Stomach (tissue), 9 donors: ENCODE data around the gene BAZ1A. TPM values are rescaled to one million over a fixed set of nuclear protein-coding genes. Genes with fewer than 3 reads are reported as not detected.
A peak's percentile ranks its signal among the peaks of the same experiment; 100 is the strongest.

Experiments used
- DNase-seq, 2 donors: peaks; one replicate each; pipeline versions ENCODE4 v3.0.0 to v3.0.0-alpha.2; 2013 to 2019
- H3K27ac ChIP-seq, 5 donors: fragments of 200-600 bp in 4 of 5; sonication (generic) in 4 of 5; one replicate each; pipeline ENCODE4 v1.5.1; 2013 to 2019; ENCODE audit warnings: mild to moderate bottlenecking in 1 of 5, moderate library complexity in 1 of 5
- H3K27me3 ChIP-seq, 3 donors: fragments of 200-600 bp; sonication (generic); one replicate each; pipeline ENCODE4 v1.5.1; 2017 to 2019; ENCODE audit warnings: mixed run types in 1 of 3
- H3K36me3 ChIP-seq, 4 donors: fragments of 200-600 bp; sonication (generic); 1 replicate in 3 of 4; 2 replicates in 1 of 4; pipeline ENCODE4 v1.5.1; 2016 to 2019
- H3K4me1 ChIP-seq, 4 donors: fragments of 200-600 bp; sonication (generic); one replicate each; pipeline ENCODE4 v1.5.1; 2016 to 2019
- H3K4me3 ChIP-seq, 4 donors: fragments of 200-600 bp; sonication (generic) in 3 of 4; one replicate each; pipeline ENCODE4 v1.5.1; 2016 to 2019; ENCODE audit warnings: mild to moderate bottlenecking in 1 of 4
- H3K9me3 ChIP-seq, 4 donors: fragments of 200-600 bp; sonication (generic); one replicate each; pipeline ENCODE4 v1.5.1; 2016 to 2019
- CTCF ChIP-seq, 7 experiments: fragments of 450-650 bp in 4 of 7; fragments of 200-600 bp in 3 of 7; sonication (generic) in 3 of 7; IDR thresholded peaks; one replicate each; pipeline ENCODE4 v1.5.1; 2016 to 2019; ENCODE audit warnings: antibody characterized with exemption in 7 of 7, control low read depth in 2 of 7, mild to moderate bottlenecking in 1 of 7
- EP300 ChIP-seq: sonication (generic); formaldehyde crosslinking; IDR thresholded peaks from one replicate; pipeline ENCODE4 v1.6.1; 2017; ENCODE audit warnings: antibody characterized with exemption
- POLR2A ChIP-seq, 4 donors: fragments of 450-650 bp; IDR thresholded peaks; one replicate each; pipeline ENCODE4 v1.6.1; 2016; ENCODE audit warnings: antibody characterized with exemption in 4 of 4, control low read depth in 2 of 4, mild to moderate bottlenecking in 1 of 4, moderate library complexity in 1 of 4
- POLR2AphosphoS5 ChIP-seq, 3 donors: sonication (generic); formaldehyde crosslinking; IDR thresholded peaks; one replicate each; pipeline ENCODE4 v1.6.1; 2016; ENCODE audit warnings: antibody characterized with exemption in 3 of 3
- WGBS, 5 donors: extraction: QIAGEN DNeasy Blood & Tissue Kit in 3 of 5; methylation state at CpG; one replicate each; pipeline versions ENCODE4 v1.1.5 to v1.1.7; 2013 to 2018; 5-methylcytosine and 5-hydroxymethylcytosine counted together
- intact Hi-C: fragments of 100-400 bp; cut with DNase I; formaldehyde crosslinking; loops from one replicate; pipeline ENCODE4 v1.15.1; 2023; ENCODE audit warnings: low total_unique reads
- polyA plus RNA-seq, 3 donors: library from polyadenylated mRNA; stranded (reverse); fragments of 200-250 nt; gene quantifications; one replicate each; pipeline ENCODE4 v1.2.3, GENCODE V29; 2013
- total RNA-seq, 5 donors: library from RNA; depleted of rRNA; stranded (reverse); fragments of >200 nt; gene quantifications; one replicate each; pipeline versions ENCODE4 v1.1.0 to v1.2.3, GENCODE V29; 2014 to 2016
- donor health status: healthy with polysubstance abuse.
- donor health status: Bipolar disorder and iron deficiency.
- donor health status: healthy.

The BAZ1A gene
- total and polyA plus RNA-seq, 8 donors = 13.3 to 110 (median 31.6) TPM

DNA sequence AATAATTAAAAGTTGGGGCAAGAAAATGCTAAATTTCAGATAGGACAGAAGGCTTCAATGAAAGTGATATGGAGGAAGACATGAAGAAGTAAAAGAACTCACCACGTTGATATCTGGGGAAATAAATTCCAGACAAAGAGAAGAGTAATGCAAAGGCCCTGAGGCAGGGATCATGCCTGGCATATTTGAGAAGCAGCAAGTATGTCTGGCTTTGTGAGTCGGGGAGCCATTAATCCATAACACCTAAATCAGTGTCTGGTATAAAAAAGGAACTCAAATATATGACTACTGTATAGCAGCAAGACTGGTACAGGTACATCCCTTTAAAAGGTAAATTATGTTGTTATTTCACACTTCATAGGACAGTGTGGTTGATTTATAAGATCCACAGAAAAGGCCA, 16.4 kb downstream of the BAZ1A start:
- no peak for DNase-seq
- 89 to 94% (median 91%) methylated on average over 2 of the region's 2 CpGs for WGBS, 5 donors
- Histone ChIP-seq H3K27ac (no peak overlapping the region), H3K9me3 (no peaks in the 10 kb centered on the region), H3K4me3 (no peak overlapping the region), H3K4me1 (peaks cover 0 to 4% (median 0%) of the 10 kb centered on the region in 4 donors), H3K36me3 (peaks cover 4 to 54% (median 37%) of the 10 kb centered on the region in 4 donors), H3K27me3 (no peaks in the 10 kb centered on the region)
- intact Hi-C loops = no loop called here
- TF ChIP-seq EP300 (no peak), POLR2A (IDR thresholded peaks at IDR 0.05) (no peak), POLR2AphosphoS5 (IDR thresholded peaks at IDR 0.05) (no peak), CTCF (IDR thresholded peaks at IDR 0.05) (no peak)

GRCh38 chr14:34857689-34858449, 17.3 kb downstream of the BAZ1A start:
- H3K4me1 ChIP-seq = peaks cover 0 to 4% (median 0%) of the 10 kb centered on the region in 4 donors
- intact Hi-C loops = no loop called here
- H3K36me3 ChIP-seq = peaks cover 4 to 63% (median 45%) of the 10 kb centered on the region in 4 donors
- no peaks in the 10 kb centered on the region for H3K9me3 ChIP-seq
- no peaks in the 10 kb centered on the region for H3K27me3 ChIP-seq
- WGBS, 5 donors = 80 to 97% (median 88%) methylated on average over 6 to 7 of the region's 7 CpGs
- peak in 1 of 2 donors; percentile 28 for DNase-seq
- H3K4me3 ChIP-seq = no peak overlapping the region
- TF ChIP-seq CTCF (IDR thresholded peaks at IDR 0.05) (no peak), POLR2A (IDR thresholded peaks at IDR 0.05) (no peak), POLR2AphosphoS5 (IDR thresholded peaks at IDR 0.05) (no peak), EP300 (no peak)
- no peak overlapping the region for H3K27ac ChIP-seq

GRCh38 chr14:34853041-34853440, 22.1 kb downstream of the BAZ1A start:
- TF ChIP-seq POLR2A (IDR thresholded peaks at IDR 0.05) (no peak), POLR2AphosphoS5 (IDR thresholded peaks at IDR 0.05) (no peak)
- H3K4me3 ChIP-seq = no peak overlapping the region
- H3K4me1 ChIP-seq = peaks cover 0 to 4% (median 0%) of the 10 kb centered on the region in 4 donors
- H3K27me3 ChIP-seq = no peaks in the 10 kb centered on the region
- peaks cover 0 to 50% (median 27%) of the 10 kb centered on the region in 4 donors for H3K36me3 ChIP-seq
- intact Hi-C loops = no loop called here
- no peaks in the 10 kb centered on the region for H3K9me3 ChIP-seq
- H3K27ac ChIP-seq = no peak overlapping the region
- no peak for DNase-seq

DNA sequence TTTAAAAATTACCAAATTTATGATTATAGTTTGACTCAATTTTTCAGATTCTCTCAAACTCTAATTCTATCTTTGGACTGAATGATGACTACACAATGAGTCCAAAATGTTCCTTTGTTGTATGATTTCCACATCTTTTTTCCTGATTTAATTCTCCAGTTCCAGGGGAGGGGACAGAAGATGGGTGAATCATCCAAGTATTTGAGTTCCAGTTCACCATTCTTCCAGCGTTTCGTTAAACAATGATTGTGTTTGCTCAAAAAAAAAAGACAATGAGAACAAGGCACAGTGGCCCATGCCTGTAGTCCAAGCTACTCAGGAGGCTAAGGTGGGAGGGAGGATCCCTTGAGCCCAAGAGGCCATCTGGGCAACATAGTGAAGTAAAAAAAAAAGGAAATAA, 23.8 kb downstream of the BAZ1A start:
- Histone ChIP-seq H3K4me3 (no peak overlapping the region), H3K36me3 (peaks cover 0 to 44% (median 29%) of the 10 kb centered on the region in 4 donors), H3K27ac (no peak overlapping the region), H3K4me1 (no peaks in the 10 kb centered on the region), H3K9me3 (no peaks in the 10 kb centered on the region), H3K27me3 (no peaks in the 10 kb centered on the region)
- DNase-seq = no peak
- 72 to 87% (median 85%) methylated on average over 2 of the region's 2 CpGs for WGBS, 5 donors
- intact Hi-C loops = no loop called here
- TF ChIP-seq POLR2AphosphoS5 (IDR thresholded peaks at IDR 0.05) = no peak
- TF ChIP-seq POLR2A (IDR thresholded peaks at IDR 0.05) = no peak
- no peak for TF ChIP-seq EP300
- no peak for TF ChIP-seq CTCF (IDR thresholded peaks at IDR 0.05)

- no peaks in the 10 kb centered on the region for H3K9me3 ChIP-seq
- intact Hi-C loops = no loop called here
- peaks cover 0 to 17% (median 9%) of the 10 kb centered on the region in 4 donors for H3K36me3 ChIP-seq
- no peak overlapping the region for H3K27ac ChIP-seq
- TF ChIP-seq EP300 = no peak
- TF ChIP-seq CTCF (IDR thresholded peaks at IDR 0.05) = no peak
- no peak for TF ChIP-seq POLR2AphosphoS5 (IDR thresholded peaks at IDR 0.05)
- TF ChIP-seq POLR2A (IDR thresholded peaks at IDR 0.05) = no peak
- no peaks in the 10 kb centered on the region for H3K27me3 ChIP-seq
- no peak overlapping the region for H3K4me3 ChIP-seq
- H3K4me1 ChIP-seq = peaks cover 0 to 28% (median 8%) of the 10 kb centered on the region in 4 donors
- DNase-seq = no peak
- WGBS, 5 donors = 84 to 100% (median 89%) methylated on average over 1 of the region's 1 CpG
Measured at GRCh38 chr14:34845869-34846268, 29.3 kb downstream of the BAZ1A start.
